ENCODE data around the gene ZNF423.

The ZNF423 gene

GRCh38 chr16:49855822-49856671 is at the start of gene ZNF423:
Gene ZNF423, minus strand, starts transcription at chr16:49856112. Its CDS starts 338 bp downstream, at chr16:49855774.
- no peak within 1 kb of the TSS for H3K27ac ChIP-seq (ENCODE audit: low read length)
- 0 out of 2 replicates have a peak, but pooled peaks cover 7% of the 10 kb centered on the region for H3F3A ChIP-seq (ENCODE audit: insufficient read depth, low read length)
- DNase-seq, result no peak

DNA sequence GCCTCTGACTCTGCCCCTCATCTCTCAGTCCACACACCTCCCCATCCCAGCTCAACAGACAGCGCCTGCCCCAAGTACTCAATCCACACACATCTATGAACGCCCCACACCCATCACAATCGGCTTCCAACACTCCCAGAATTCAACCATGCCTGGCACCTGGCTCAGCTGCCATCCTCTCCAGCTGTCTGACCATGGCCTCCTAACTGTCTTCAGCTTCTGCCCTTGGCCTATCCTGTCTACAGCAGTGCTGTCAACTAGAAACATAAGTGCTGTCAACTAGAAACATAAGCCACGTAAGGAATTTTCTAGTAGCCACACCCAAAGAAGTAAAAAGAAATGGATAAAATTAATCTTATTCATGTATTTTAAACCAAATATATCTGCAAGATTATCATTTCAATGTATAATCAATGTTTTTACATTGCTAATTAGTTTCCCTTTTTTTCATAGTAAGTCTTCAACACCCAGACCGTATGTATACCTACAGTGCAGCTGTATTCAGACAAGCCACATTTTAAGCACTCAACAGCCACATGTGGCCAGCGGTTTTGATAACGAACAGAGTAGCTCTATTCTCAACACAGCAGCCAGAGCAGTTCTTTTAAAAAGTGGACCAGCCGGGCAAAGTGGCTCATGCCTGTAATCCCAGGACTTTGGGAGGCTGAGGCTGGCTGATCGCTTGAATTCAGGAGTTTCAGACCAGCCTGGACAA is 48.6 kb upstream of the ZNF423 start:
- H3K9me2 ChIP-seq (replicated peaks; ENCODE audit: insufficient read depth, low read length), result no peaks in the 10 kb centered on the region
- H3K79me2 ChIP-seq (ENCODE audit: low read length), result no peaks in the 10 kb centered on the region
- no peaks in the 10 kb centered on the region for H4K20me1 ChIP-seq (ENCODE audit: insufficient read depth, low read length)

More at GRCh38 chr16:49855822-49856671, at the start of gene ZNF423:
- Histone ChIP-seq H3K36me3 (replicated peaks; ENCODE audit: insufficient read depth, low read length) (no peaks in the 10 kb centered on the region), H3K9me3 (replicated peaks; ENCODE audit: insufficient read depth, low read length) (no peaks in the 10 kb centered on the region), H3K4me1 (ENCODE audit: low read length) (0 out of 2 replicates have a peak, but pooled peaks cover 1% of the 10 kb centered on the region), H2AFZ (ENCODE audit: low read length) (peak within 1 kb of the TSS; percentile 70), H3K79me2 (ENCODE audit: low read length) (no peaks in the 10 kb centered on the region), H3K4me2 (ENCODE audit: low read depth, low read length) (peak within 1 kb of the TSS; percentile 98), H4K20me1 (ENCODE audit: insufficient read depth, low read length) (no peaks in the 10 kb centered on the region), H3K9ac (ENCODE audit: low read length) (peak within 1 kb of the TSS; percentile 21; the same call in 1 of the 2 replicates), H3K4me3 (ENCODE audit: low read length) (peak within 1 kb of the TSS; percentile 79), H3K9me2 (replicated peaks; ENCODE audit: insufficient read depth, low read length) (no peaks in the 10 kb centered on the region), H3K27me3 (replicated peaks; ENCODE audit: insufficient read depth, low read length) (peaks cover 56% of the 10 kb centered on the region)
- no peak for TF ChIP-seq EZH2phosphoT487 (IDR thresholded peaks at IDR 0.05; ENCODE audit: low read length)
- TF ChIP-seq EZH2 (optimal IDR thresholded peaks at IDR 0.05; ENCODE audit: low read depth, low read length), result no peak
- TF ChIP-seq, protein P1, sequence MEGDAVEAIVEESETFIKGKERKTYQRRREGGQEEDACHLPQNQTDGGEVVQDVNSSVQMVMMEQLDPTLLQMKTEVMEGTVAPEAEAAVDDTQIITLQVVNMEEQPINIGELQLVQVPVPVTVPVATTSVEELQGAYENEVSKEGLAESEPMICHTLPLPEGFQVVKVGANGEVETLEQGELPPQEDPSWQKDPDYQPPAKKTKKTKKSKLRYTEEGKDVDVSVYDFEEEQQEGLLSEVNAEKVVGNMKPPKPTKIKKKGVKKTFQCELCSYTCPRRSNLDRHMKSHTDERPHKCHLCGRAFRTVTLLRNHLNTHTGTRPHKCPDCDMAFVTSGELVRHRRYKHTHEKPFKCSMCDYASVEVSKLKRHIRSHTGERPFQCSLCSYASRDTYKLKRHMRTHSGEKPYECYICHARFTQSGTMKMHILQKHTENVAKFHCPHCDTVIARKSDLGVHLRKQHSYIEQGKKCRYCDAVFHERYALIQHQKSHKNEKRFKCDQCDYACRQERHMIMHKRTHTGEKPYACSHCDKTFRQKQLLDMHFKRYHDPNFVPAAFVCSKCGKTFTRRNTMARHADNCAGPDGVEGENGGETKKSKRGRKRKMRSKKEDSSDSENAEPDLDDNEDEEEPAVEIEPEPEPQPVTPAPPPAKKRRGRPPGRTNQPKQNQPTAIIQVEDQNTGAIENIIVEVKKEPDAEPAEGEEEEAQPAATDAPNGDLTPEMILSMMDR (IDR thresholded peaks at IDR 0.05; ENCODE audit: low read length), result no peak

DNA sequence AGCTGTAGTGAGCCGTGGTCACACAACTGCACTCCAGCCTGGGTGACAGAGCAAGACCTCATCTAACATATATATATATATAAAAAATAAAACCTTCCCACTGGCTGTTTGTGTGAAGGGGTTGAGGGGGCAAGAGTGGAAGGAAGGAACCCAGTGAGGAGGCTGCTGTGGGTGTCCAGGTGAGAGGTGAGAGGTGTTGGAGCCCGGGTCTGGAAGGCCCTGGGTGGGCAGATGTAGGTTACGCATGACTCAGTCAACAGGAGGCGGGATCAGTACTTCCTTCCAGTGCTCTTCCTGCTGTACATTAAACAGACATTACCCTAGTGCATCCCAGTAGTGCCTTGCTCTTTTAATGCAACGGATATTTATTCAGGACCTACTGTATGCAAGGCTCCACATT is 47.0 kb upstream of the ZNF423 start:
- Histone ChIP-seq H2AFZ (ENCODE audit: low read length) (no peak overlapping the region), H3K9me3 (replicated peaks; ENCODE audit: insufficient read depth, low read length) (no peaks in the 10 kb centered on the region), H3K27me3 (replicated peaks; ENCODE audit: insufficient read depth, low read length) (no peaks in the 10 kb centered on the region; the same call in 1 of the 2 replicates), H3K79me2 (ENCODE audit: low read length) (no peaks in the 10 kb centered on the region), H3F3A (ENCODE audit: insufficient read depth, low read length) (no peaks in the 10 kb centered on the region), H3K4me1 (ENCODE audit: low read length) (no peaks in the 10 kb centered on the region), H3K9ac (ENCODE audit: low read length) (no peak overlapping the region), H3K4me2 (ENCODE audit: low read depth, low read length) (no peak overlapping the region), H3K4me3 (ENCODE audit: low read length) (no peak overlapping the region), H3K36me3 (replicated peaks; ENCODE audit: insufficient read depth, low read length) (no peaks in the 10 kb centered on the region), H4K20me1 (ENCODE audit: insufficient read depth, low read length) (no peaks in the 10 kb centered on the region), H3K9me2 (replicated peaks; ENCODE audit: insufficient read depth, low read length) (no peaks in the 10 kb centered on the region), H3K27ac (ENCODE audit: low read length) (no peak overlapping the region)
- TF ChIP-seq, protein P1 (IDR thresholded peaks at IDR 0.05; ENCODE audit: low read length), result no peak
- no peak for DNase-seq

More for the DNA sequence above, 48.6 kb upstream of the ZNF423 start:
- Histone ChIP-seq H3F3A (ENCODE audit: insufficient read depth, low read length) (no peaks in the 10 kb centered on the region), H3K4me3 (ENCODE audit: low read length) (no peak overlapping the region), H3K27me3 (replicated peaks; ENCODE audit: insufficient read depth, low read length) (no peaks in the 10 kb centered on the region), H3K4me1 (ENCODE audit: low read length) (no peaks in the 10 kb centered on the region), H3K9me3 (replicated peaks; ENCODE audit: insufficient read depth, low read length) (no peaks in the 10 kb centered on the region), H2AFZ (ENCODE audit: low read length) (no peak overlapping the region), H3K27ac (ENCODE audit: low read length) (no peak overlapping the region), H3K9ac (ENCODE audit: low read length) (no peak overlapping the region), H3K4me2 (ENCODE audit: low read depth, low read length) (no peak overlapping the region), H3K36me3 (replicated peaks; ENCODE audit: insufficient read depth, low read length) (no peaks in the 10 kb centered on the region)
- no peak for DNase-seq
- no peak for TF ChIP-seq EZH2 (optimal IDR thresholded peaks at IDR 0.05; ENCODE audit: low read depth, low read length)
- TF ChIP-seq, protein P1 (IDR thresholded peaks at IDR 0.05; ENCODE audit: low read length), result no peak
- no peak for TF ChIP-seq EZH2phosphoT487 (IDR thresholded peaks at IDR 0.05; ENCODE audit: low read length)

Measured in MM.1S (cell line).